HG03135 (cell line): ENCODE results near the gene MLH3.
"Not testable (repeated sequence)": the region's sequence is repeated elsewhere in the genome, so short reads cannot be mapped to it uniquely, and the experiment has no call there.

Source experiments
- ATAC-seq: cut with Tn5 transposase; IDR thresholded peaks from one replicate; pipeline ENCODE4 v1.9.1; 2021; ENCODE audit warnings: mild to moderate bottlenecking, moderate library complexity; ENCODE audit not compliant: unreplicated experiment

MLH3 gene

DNA sequence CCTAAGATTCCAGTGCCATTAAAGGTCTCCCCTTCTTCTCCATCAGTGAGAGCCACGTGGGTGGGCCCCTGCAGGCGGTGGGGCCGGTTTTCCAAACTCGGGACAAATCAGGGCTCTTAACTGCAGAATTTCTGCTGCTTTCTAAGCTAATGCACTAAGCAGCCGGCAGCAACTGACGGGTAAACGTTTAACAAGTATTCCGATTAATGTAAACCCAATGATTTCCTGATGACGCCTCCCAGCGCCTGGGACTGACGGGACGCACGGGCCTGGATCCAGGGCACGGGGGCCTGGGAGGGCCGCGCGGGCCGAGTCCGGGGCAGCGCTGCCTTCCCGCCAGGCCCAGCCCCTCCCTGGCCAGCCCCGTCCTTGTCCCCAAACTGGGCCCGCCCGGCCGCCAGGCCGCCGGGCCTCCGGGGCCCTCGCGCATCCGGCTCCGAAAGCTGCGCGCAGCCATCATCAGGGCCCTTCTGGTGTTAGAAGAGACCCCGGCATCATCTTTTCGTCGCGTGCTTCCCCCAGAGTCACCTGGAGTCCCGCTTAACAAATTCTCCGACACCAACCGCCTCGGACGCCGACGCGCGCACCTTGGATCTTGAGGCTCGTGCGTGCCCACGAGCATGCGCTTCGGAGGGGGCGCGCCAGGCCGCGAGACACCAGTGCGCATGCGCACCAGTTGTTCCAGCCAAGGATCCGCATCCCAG is at the start of gene MLH3:
TSS of gene MLH3 (minus strand) at position 616 of the 704 bp plus-strand sequence. CDS start 1,812 bp downstream, outside the sequence.
- ATAC-seq = peak; percentile 69

DNA sequence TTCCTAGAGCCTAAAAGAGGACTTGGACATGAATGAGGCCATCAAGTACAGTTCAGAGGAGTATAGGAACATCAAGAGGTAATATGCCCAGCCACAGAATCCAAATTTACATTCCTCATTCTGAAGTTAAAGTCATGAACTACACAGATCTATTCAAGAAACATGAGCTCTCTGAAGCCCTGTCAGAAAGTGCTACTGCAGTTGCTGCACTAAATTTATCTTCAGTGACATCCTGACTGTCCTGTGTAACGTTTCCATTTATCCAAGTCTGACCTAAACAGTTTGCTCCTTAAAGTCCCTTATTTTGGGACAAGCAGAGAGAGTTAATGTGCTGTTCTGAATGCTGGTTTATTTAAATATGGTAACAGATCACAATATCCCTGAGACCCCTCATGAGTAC is 47.4 kb upstream of the MLH3 start:
- ATAC-seq = no peak

DNA sequence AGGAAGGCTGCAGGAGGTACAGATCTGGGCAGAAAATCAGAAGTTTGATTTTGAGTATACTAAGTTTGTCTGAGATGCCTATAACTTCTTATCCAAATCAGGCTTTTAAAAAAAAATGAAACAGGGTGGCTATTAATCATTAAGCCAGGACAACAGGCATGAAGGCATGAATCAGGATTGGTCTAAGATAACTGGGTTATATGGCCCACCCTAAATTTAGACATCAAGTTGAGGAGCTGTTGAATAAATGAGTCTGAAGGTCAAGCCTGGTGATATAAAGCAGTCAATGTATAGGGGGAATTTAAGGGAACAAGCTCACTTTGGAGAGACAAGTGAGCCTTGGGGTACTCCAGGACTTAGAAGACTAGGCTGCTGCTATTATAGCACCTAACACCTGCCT is 46.9 kb upstream of the MLH3 start:
- no peak for ATAC-seq

DNA sequence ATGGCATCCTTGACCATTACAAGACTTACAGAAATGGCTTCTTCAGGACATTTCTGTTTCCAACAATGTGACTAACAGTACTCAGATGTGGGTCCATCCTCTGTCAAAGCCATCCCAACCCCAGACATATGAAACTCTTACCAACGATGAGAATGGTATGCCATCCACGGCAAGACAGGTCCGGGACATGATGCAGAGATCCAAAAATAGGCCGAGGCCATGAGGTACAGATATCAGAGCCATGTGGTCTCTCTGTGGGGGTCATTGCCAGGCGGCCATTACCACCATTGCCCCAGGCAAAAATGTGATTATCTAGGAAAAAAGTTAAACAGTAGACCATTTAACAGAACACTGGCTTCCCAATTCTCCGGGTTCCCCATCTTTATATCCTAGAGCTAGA is 45.7 kb upstream of the MLH3 start:
- ATAC-seq = no peak

DNA sequence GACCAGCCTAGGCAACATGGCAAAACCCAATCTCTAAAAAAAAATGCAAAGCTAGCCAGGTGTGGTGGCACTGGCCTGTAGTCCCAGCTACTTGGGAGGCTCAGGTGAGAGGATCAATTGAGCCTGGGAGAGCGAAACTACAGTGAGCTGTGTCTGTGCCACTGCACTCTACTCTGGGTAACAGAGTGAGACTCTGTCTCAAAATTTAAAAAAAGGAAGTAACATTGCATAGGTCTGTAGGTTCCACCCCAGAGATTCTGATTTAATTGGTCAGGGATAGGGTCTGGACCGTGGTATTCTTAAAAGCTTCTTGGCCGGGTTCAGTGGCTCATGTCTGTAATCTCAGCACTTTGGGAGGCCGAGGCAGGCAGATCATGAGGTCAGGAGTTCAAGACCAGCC is 44.4 kb upstream of the MLH3 start:
- ATAC-seq = no peak

DNA sequence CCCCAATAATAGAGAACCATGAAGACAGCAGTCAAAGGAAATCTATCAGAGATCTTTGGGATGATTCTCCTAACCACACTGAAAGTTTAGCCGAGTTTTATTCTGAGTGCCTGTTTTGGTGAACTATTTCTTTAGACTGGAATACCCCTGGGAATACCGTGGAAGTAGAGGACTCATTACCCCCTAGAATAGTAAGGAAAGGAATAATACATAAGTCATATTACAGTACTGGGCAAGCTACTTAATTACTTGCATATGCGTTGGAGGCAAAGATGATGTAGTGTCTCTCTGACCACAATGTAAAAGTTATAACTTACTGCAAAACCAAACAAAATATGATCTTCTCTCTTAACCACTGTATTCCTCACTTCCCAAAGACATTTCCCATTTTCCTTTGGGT is 43.6 kb upstream of the MLH3 start:
- ATAC-seq = no peak

DNA sequence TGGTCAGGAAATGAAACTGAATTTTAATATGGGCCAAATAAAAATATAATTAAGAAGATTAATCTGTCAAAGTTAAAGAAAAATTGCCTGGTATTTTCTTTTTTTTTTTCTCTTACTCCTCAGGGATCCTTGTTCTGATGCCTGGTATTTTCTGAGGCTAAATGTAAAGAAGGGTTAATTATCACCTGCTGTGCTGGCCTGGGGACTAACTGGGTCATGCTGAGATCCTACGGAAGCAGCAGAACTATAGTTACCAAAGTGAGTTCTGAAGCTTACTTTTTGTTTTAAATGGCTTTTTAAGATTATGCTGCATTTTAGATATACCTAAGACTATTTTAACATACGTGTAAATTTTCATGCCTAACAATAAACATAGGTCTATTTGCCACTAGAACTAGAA is 41.4 kb upstream of the MLH3 start:
- ATAC-seq = no peak

DNA sequence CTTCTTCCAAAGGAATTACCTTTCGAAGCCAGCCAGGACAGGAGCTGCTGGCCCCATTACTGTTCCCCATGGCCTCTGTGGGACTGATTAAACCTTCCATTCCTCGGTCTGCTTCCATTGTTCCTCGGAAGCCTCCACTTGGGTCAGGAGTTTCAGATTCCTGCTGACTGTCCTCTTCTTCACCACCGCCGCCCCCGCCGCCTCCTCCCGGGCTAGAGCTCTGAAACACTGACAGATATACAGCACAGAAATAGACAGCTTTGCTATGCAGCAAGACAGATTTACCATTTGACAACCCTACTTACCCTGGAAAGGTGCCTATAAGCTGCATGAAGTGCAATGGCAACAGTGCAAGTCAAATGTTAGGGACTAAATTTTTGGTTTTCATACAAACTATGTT is 40.0 kb upstream of the MLH3 start:
- no peak for ATAC-seq

DNA sequence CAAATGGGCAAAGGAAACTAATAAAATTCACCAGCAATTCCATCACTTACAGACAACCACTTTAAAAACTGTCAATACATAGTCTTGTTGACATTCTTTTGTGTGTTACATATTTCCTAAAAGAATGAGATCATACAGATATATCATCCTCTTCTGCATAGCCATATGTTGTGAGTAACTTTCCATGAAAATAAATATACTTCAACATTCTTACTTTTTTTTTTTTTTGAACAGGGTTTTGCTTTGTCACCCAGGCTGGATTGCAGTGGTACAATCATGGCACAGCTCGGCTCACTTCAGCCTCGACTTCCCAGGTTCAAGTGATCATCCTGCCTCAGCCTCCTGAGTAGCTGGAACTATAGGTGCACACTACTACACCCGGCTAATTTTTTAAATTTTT is 39.1 kb upstream of the MLH3 start:
- ATAC-seq = no peak

DNA sequence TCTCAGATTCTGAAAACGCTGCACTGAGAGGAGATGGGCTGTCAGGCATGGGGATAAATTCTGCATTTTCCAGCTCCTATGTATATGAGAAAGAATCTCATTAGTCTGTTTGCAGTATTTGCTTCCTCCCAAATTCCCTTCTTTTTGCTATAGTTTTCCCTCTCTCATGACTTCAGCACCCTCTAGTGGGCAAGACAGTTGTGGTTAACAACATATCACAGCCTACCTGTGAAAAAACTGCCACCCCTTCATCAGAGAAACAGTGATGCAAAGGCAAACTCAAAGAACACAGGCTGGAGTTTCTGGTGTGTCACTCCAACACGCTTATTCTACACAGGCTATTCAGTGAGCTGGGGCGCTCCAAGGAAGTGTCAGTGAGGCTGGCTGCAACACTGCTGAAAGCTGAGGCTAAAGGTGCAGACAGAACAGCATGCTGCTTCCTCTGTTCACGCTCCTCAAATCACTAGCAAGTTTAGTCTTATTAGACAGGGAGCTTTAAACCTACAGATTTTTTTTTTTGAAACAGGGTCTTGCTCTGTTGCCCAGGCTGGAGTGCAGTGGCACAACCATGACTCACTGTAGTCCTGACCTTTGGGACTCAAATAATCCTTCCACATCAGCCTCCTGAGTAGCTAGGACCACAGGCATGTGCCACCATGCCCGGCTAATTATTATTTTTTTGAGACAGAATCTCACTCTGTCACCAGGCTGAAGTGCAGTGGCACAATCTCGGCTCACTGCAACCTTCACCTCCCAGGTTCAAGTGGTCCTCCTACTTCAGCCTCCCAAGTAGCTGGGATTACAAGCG is 37.5 kb upstream of the MLH3 start:
- no peak for ATAC-seq

DNA sequence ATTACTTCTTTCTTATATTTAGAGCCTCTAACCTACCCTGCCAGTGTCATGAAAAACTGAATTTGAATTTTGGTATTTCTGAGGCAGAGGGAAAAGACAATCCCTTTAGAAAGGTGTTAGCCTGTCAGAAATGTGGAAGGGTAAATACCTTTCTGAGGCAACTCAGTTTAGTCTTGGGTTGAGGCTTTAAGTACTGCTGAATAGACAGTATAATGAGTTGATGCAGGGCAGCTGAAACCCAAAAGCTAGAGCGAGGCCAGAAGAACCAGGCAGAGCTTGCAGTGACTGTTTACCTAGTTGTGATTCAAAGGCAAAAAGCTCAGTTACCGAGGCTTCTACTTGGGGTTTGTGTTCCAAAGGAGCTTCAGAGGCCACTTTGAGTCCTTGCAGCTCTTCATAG is 36.9 kb upstream of the MLH3 start:
- ATAC-seq = no peak

DNA sequence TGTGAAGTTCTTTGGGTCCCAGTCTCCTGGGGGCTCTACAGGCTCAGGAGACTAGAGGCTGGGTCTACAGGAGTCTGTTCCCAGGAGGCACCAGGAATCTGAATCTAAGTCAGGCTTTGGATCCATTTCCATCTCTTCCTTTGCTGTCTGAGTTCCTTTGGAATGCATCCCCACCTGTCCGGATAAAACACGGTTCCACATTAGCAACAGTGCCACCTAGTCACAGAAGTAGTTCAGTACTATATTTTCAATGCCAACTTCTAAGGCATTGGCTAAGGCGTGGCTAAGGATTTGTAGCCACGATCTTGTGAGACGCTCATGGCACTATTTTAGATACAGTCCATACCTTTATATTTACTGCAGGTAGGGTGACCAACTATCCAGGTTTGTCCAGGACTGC is 33.2 kb upstream of the MLH3 start:
- no peak for ATAC-seq

DNA sequence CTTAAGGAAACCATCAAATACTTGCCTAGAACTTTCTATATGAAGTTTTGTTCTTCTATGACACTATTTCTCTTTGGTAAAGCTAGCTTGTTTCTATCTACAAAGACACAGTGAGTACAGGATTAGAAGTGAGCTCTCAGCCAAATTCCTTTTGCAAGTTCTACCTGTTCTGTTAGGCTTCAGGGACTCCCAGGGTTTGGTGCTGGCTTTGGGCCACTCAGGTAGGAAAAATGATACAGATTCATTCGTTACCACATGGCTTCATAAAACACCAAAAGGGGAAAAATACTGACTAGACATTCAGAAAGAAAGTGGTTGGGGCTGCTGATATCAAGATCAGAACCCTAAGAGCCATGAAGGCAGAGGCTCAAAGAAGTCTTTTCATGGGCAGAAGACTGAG is 32.0 kb upstream of the MLH3 start:
- ATAC-seq = no peak

DNA sequence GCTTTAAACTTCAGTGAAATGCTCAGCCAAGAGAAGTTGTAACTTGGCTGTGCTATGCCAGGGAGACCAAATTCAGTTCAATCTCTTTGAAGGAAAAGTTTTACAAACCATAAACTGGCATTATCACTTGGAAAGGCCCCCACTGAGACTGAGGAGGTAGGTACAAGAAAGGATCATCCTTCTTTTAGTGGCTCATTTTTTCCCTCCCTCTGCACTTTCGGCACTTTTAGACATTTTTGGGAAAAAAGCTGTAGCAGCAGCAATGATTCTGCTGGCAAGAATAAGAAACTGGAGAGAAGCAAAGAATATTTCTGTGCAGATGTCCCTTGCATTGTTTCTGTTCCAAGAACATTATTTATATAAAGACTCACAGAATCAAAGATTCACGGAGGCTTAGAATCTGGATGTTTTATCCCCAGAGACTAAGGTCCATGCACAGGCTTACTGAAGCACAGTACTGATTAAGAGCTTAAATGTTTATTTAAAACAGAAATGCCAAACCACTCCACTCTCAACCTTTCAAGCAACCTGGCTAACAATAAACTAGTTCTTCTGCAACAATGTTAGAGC is 30.5 kb upstream of the MLH3 start:
- no peak for ATAC-seq

DNA sequence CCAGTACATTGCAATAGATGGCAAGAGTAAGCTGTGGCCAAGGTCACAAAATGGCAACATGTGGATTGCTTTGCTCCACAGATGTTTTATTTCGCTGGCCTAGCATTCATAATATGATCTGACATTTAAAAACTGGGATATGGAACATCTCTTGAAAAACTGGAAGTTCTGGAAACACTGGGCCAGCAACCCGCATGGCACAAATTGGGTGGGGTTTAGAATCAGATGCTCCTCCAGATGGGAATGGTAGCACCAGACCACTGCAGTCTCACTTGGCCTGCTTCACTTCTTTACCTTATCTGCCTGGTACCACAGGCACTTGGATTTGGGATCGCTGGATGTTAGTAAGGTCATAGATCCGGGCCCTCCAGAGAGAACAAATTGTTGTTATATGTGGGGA is 28.3 kb upstream of the MLH3 start:
- ATAC-seq = no peak

DNA sequence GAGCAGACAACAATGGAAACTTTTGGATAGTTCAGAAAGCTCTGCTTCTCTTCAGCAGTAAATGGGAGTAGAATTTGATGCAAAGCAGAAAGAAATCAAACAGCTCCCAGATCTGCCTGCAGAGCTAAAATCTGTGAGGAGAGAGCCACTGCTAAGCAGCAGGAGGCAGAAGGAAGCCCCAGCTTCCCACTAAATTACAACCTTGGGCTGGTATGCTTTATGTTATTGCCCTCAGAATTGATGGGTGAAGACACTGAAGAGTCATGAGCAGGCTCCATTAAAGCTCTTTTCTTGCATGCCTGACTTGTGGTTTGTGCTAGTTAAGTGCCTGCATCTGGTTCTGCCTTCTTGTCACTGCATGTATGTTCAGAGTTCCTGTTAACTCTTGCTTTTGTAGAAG is 26.5 kb upstream of the MLH3 start:
- ATAC-seq = no peak

DNA sequence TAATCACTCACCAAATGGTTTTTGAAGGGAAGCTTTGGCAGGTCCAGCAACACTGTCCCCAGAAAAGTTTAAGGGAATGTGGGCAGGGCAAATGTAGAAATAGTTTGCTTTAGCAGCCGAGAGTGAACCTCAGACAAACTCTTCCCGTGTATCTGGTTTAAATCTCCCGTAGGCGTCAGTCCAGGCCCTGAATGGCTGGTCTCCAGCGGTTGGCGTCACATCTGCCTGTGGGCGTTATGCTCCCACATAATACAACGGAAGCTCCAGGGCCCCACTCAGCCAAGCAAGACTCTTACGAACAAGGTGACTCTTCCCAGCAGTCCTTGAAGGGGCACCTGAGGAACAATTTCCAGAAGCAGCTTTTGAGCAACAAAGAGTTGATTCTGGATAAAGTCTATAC is 19.1 kb upstream of the MLH3 start:
- ATAC-seq = no peak

DNA sequence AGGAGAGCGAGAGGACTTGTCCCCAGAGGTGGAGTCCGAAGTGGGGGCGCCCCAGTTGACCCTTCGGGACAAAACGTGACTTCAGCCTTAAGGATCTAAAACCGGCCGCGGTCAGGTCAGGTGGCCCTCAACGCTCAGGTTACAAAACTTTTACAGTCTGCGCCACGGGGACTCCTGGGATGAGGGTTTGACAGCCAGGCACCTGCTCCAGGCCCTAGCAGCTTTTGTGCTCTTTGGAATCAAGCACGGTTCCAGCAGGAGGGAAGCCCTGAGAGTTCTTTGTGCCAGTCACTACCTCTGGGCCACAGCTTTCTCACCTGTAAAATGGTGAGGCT is 18.5 kb upstream of the MLH3 start:
- no peak for ATAC-seq

DNA sequence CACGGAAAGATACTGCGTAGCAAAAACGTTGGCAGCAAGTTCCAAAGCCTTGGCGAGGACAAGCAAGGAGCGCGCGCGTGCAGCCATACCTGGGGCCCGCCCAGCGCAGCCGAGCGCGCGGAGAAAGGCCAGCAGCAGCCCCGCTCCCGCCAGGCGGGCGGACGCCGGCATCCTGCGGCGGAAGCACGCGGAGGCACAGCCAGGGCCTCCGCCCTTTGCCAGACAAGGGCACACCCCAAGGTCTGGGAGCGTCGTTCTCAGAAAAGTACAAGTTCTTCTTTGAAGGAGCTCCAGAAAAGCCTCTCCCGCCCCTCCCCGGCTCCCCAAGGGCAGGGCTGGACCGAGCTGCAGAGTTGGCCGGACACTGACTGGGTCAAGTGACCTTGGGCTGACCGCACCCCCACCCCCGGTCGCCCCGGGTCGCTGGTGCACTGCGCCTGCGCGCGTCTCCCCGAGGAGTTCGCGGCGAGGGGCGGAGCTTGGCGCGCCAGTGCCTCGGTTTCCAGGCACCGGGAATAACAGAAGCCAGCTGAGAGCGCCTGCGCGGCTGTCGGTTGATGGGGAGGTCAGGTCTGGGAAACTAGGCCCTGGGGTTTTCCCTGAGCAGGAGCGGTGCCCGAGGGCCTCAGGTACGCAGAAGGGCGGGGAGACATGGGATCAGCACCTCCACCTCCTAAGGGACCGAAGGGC is 18.0 kb upstream of the MLH3 start, which contains the start of gene ZC2HC1C:
TSS of gene ZC2HC1C (plus strand) at position 521 of the 690 bp plus-strand sequence. CDS start 933 bp downstream, outside the sequence.
- peak; percentile 59 for ATAC-seq

DNA sequence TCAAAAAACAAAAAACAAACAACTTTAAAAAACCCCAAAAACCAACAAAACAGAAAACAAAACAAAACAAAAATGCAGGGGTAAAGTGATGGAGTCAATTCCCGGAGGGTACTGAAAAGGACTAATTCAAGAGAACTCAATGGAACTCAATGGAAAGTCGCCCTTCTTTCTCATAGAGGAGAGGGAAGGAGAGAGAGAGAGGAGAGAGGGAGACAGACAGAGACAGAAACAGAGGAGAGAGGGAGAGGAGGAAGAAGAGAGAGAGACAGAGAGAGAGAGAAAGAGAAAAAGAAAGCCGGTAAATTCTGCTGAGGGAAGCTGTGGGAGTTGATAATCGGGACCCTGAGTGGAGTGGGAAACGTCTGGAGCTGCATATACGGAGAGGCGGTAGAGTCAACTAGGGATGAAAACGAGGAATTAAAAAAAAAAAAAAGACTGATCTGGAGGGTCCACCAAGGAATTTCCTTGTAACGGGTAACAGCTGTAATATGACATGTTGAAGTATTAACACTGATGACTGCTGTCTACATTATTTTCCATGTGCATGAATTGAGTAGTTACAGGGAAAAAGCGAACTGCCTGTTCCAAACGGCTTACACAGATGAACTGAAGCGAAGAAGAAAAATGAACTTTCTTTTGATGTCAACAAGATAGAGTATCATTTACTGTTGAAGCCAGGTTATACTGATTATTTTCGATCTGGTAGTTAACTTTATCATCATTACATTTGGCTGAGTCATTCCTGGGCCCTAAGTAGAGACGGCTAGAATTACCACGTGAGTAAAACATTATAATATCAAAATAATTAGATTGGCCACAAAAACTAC is 17.2 kb upstream of the MLH3 start:
- ATAC-seq = no peak

DNA sequence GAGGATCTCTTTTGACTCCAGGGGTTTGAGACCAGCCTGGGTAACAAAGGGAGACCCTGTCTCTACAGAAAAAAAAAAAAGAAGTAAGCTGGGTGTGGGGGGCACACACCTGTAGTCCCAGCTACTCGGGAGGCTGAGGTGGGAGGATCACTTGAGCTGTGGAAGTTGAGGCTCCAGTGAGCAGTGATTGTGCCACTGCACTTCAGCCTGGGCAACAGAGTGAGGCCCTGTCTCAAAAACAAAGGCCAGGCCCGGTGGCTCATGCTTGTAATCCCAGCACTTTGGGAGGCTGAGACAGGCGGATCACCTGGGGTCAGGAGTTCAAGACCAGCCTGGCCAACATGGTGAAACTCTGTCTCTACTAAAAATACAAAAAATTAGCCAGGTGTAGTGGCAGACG is 16.5 kb upstream of the MLH3 start:
- not testable (repeated sequence) for ATAC-seq
